HG02623 (cell line): ENCODE measurements around the gene RCE1.
A peak's percentile ranks its signal among the peaks of the same experiment; 100 is the strongest.

Source experiments
- ATAC-seq: cut with Tn5 transposase; IDR thresholded peaks from one replicate; pipeline ENCODE4 v1.9.1; 2021; ENCODE audit warnings: moderate library complexity; ENCODE audit not compliant: unreplicated experiment

The RCE1 gene

GRCh38 chr11:66844496-66845142, 1.4 kb downstream of the RCE1 start:
- no peak for ATAC-seq

GRCh38 chr11:66845143-66845875, 2.1 kb downstream of the RCE1 start:
- no peak for ATAC-seq

GRCh38 chr11:66845876-66846212, 2.6 kb downstream of the RCE1 start:
- no peak for ATAC-seq

GRCh38 chr11:66846671-66847091, 3.4 kb downstream of the RCE1 start:
- no peak for ATAC-seq

- no peak for ATAC-seq
Measured at GRCh38 chr11:66847461-66848232, 4.4 kb downstream of the RCE1 start.

- ATAC-seq, result no peak
Measured at GRCh38 chr11:66848671-66849500, 5.6 kb downstream of the RCE1 start.

GRCh38 chr11:66849501-66850234, 6.4 kb downstream of the RCE1 start:
- ATAC-seq, result no peak

GRCh38 chr11:66850235-66850587, 7.0 kb downstream of the RCE1 start:
- no peak for ATAC-seq

- no peak for ATAC-seq
Measured at GRCh38 chr11:66850588-66851238, 7.5 kb downstream of the RCE1 start.

- no peak for ATAC-seq
Measured at GRCh38 chr11:66851239-66851596, 8.0 kb downstream of the RCE1 start.

- ATAC-seq, result no peak
Measured at GRCh38 chr11:66851698-66852465, 8.6 kb downstream of the RCE1 start.

GRCh38 chr11:66852466-66853241, 9.4 kb downstream of the RCE1 start:
- no peak for ATAC-seq

- ATAC-seq, result no peak
Measured at GRCh38 chr11:66853242-66854229, 10.3 kb downstream of the RCE1 start.

- ATAC-seq, result no peak
Measured at GRCh38 chr11:66854231-66854661, 11.0 kb downstream of the RCE1 start.

- ATAC-seq, result no peak
Measured at GRCh38 chr11:66854729-66855211, 11.5 kb downstream of the RCE1 start.

GRCh38 chr11:66855574-66856495, 12.6 kb downstream of the RCE1 start:
- peak; percentile 67 for ATAC-seq
